Esophagus muscularis mucosa (tissue), 4 donors: ENCODE data around the gene ZFAND6. TPM values are rescaled to one million over a fixed set of nuclear protein-coding genes. Genes with fewer than 3 reads are reported as not detected.
A peak's percentile ranks its signal among the peaks of the same experiment; 100 is the strongest.

Experiments
- DNase-seq: peaks from one replicate; pipeline ENCODE4 v3.0.0-alpha.2; 2017; ENCODE audit errors: extremely low spot score
- H3K27ac ChIP-seq, 4 donors: fragments of 200-600 bp; sonication (generic); replicated peaks in 1 of 4; 1 replicate in 3 of 4; 2 replicates in 1 of 4; pipeline ENCODE4 v1.5.1; 2016 to 2019; ENCODE audit warnings: mild to moderate bottlenecking in 1 of 4
- H3K27me3 ChIP-seq, 4 donors: fragments of 200-600 bp; sonication (generic); one replicate each; pipeline versions ENCODE4 v1.5.1 to v1.6.0; 2016 to 2019
- H3K36me3 ChIP-seq, 4 donors: fragments of 200-600 bp; sonication (generic); one replicate each; pipeline ENCODE4 v1.5.1; 2016 to 2019
- H3K4me1 ChIP-seq, 4 donors: fragments of 200-600 bp; sonication (generic); one replicate each; pipeline ENCODE4 v1.5.1; 2016 to 2019
- H3K4me3 ChIP-seq, 4 donors: fragments of 200-600 bp; sonication (generic); 1 replicate in 2 of 4; 2 replicates in 2 of 4; pipeline ENCODE4 v1.5.1; 2016 to 2019; ENCODE audit warnings: mild to moderate bottlenecking in 4 of 4, moderate library complexity in 1 of 4
- H3K9me3 ChIP-seq, 4 donors: fragments of 200-600 bp; sonication (generic); 1 replicate in 3 of 4; 2 replicates in 1 of 4; pipeline ENCODE4 v1.5.1; 2016 to 2019
- EP300 ChIP-seq: sonication (generic); formaldehyde crosslinking; IDR thresholded peaks from one replicate; pipeline ENCODE4 v1.6.1; 2017; ENCODE audit warnings: antibody characterized with exemption
- POLR2A ChIP-seq: fragments of 450-650 bp; IDR thresholded peaks from one replicate; pipeline ENCODE4 v1.6.1; 2017; ENCODE audit warnings: antibody characterized with exemption, moderate library complexity, mild to moderate bottlenecking, low read depth
- POLR2AphosphoS5 ChIP-seq, 2 donors: sonication (generic); formaldehyde crosslinking; IDR thresholded peaks; one replicate each; pipeline ENCODE4 v1.6.1; 2017; ENCODE audit warnings: antibody characterized with exemption in 2 of 2
- WGBS: methylation state at CpG from one replicate; pipeline ENCODE4 v1.1.5; 2018; 5-methylcytosine and 5-hydroxymethylcytosine counted together
- intact Hi-C: fragments of 100-400 bp; cut with DNase I; formaldehyde crosslinking; loops from one replicate; pipeline ENCODE4 v1.15.1; 2023
- total RNA-seq, 4 donors: library from RNA; depleted of rRNA; stranded (reverse); fragments of >200 nt; gene quantifications; one replicate each; pipeline versions ENCODE4 v1.1.0 to v1.2.1, GENCODE V29; 2016
- TF ChIP-seq, protein P1 (sequence below), 3 experiments: fragments of 200-600 bp in 2 of 3; fragments of 450-650 bp in 1 of 3; sonication (generic) in 2 of 3; IDR thresholded peaks; one replicate each; pipeline ENCODE4 v1.5.1; 2017 to 2019; ENCODE audit warnings: antibody characterized with exemption in 3 of 3, mild to moderate bottlenecking in 2 of 3, moderate library complexity in 1 of 3

ZFAND6 gene
- total RNA-seq, 4 donors from 2014 or later = 80.2 to 134 (median 107) TPM

DNA sequence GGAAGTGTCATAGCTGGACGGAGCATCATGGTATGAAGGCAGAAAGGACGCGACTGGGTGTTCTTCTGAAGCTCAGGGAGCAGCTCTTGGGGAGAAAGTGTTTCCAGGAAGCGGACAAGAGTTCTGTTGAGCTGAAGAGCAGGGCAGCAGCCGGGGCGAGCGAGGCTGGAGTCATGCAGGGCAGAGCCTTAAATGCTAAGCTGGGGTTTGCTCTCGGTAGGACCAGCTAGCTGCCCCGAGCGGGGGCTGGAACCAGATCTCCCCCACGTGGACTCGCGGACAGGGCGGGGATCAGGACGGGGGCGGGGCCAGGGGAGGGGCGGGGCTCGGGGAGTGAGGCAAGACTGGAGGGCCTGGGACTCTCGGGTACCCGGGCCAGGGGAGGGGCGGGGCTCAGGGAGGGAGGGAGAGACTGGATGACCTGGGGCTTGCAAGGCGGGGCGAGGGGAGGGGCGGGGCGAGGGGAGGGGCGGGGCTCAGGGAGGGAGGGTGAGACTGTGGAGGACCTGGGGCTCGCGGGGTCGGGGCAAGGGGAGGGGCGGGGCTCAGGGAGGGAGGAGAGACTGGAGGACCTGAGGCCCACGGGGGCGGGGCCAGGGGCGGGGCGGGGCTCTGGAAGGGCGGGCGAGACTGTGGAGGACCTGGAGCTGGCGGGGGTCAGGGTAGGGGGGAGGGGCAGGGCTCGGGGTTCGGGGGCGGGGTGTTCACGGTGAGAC, 92.9 kb downstream of the ZFAND6 start:
- Histone ChIP-seq H3K9me3 (no peaks in the 10 kb centered on the region), H3K36me3 (no peaks in the 10 kb centered on the region), H3K4me1 (peaks cover 10 to 34% (median 20%) of the 10 kb centered on the region in 4 donors), H3K4me3 (peak overlapping the region; percentile 64 to 89 (median 79)), H3K27me3 (no peaks in the 10 kb centered on the region), H3K27ac (peak overlapping the region; percentile 84 to 86 (median 85))
- TF ChIP-seq EP300 = no peak
- peak; percentile 32 to 43 for TF ChIP-seq POLR2AphosphoS5 (IDR thresholded peaks at IDR 0.05)
- 2% methylated on average over 13 of the region's 41 CpGs for WGBS
- intact Hi-C loops = loop anchor here (2.0 kb wide), 2 partner anchors 94 to 228 kb away; partner anchors contain the start of gene ZFAND6
- DNase-seq = peak; percentile 99

DNA sequence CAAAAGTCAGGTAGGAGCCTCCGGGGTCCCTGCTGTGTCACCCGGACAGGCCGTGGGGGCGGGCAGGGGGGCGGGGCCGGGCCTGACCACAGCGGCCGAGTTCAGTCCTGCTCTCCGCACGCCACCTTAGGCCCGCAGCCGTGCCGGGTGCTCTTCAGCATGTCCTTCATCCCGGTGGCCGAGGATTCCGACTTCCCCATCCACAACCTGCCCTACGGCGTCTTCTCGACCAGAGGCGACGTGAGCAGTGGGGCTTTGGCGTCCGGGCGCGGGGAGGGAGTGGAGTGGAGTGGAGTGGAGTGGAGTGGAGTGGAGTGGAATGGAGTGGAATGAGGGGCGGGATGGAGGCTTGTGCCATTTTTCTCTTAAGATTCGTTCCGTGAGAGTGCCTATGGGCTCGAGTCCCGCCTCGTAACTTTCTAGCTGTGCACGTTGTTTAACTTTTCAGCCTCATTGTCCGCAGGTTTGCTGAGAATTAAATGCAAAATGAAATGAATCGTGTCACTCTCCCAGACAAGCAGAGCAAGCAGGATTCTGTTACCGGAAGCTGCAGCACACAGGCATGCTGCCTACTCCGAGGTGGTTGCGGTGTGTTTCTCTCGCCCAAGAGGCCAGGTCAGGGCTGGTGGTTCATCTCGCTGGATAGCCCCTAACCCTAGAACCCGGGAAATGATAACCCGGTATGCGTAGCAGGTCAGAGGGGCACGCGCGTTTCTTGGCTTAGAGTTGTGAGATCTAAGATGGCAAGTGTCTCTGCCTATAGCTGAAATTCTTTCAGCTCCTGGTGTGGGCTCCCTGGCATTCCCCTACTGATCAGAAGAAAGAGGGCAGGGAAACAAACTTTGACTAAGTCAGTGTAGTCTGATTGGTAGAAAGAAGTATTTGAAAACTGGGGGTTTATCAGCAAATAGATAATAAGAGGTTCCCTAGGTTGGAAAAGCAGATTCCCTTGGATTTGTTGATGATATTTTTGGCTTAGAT, 93.7 kb downstream of the ZFAND6 start, which contains the start of gene FAH:
Gene FAH (plus strand): TSS at position 104 of the 981 bp plus-strand sequence. CDS start 56 bp downstream, at position 160.
- TF ChIP-seq, protein P1, sequence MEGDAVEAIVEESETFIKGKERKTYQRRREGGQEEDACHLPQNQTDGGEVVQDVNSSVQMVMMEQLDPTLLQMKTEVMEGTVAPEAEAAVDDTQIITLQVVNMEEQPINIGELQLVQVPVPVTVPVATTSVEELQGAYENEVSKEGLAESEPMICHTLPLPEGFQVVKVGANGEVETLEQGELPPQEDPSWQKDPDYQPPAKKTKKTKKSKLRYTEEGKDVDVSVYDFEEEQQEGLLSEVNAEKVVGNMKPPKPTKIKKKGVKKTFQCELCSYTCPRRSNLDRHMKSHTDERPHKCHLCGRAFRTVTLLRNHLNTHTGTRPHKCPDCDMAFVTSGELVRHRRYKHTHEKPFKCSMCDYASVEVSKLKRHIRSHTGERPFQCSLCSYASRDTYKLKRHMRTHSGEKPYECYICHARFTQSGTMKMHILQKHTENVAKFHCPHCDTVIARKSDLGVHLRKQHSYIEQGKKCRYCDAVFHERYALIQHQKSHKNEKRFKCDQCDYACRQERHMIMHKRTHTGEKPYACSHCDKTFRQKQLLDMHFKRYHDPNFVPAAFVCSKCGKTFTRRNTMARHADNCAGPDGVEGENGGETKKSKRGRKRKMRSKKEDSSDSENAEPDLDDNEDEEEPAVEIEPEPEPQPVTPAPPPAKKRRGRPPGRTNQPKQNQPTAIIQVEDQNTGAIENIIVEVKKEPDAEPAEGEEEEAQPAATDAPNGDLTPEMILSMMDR (IDR thresholded peaks at IDR 0.05) = no peak
- TF ChIP-seq EP300 (no peak), POLR2A (peak; percentile 15), POLR2AphosphoS5 (IDR thresholded peaks at IDR 0.05) (peak in 1 of 2 donors; percentile 51)
- intact Hi-C loops = loop anchor here (2.0 kb wide), 2 partner anchors 94 to 228 kb away; partner anchors contain the start of gene ZFAND6
- Histone ChIP-seq H3K27ac (peak within 1 kb of the TSS; percentile 84 to 86 (median 85)), H3K27me3 (no peaks in the 10 kb centered on the region), H3K36me3 (peaks cover 0 to 5% (median 2%) of the 10 kb centered on the region in 4 donors), H3K9me3 (no peaks in the 10 kb centered on the region), H3K4me3 (peak within 1 kb of the TSS; percentile 64 to 89 (median 79)), H3K4me1 (peaks cover 10 to 34% (median 20%) of the 10 kb centered on the region in 4 donors)
- WGBS = under 1% methylated on average over 37 of the region's 45 CpGs
- no peak for DNase-seq

DNA sequence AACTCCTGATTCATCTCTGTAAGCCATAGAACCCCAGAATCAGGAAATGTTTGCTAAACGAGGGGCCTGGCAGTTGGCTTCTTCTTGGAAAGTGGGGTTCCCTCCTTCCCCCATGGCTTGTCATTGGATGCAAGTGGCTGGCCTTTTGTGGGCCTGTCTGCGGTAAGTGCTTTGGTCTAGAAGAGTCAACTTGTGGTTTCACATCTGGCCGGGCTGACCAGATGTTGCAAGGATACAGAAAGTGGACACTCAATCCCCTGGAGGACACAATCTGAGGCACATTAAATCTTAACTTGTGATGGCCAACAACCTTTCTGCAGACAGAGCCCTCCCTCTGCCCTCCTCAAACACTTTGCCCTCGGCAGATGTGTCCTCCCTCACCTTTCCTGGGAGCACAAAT, 94.4 kb downstream of the ZFAND6 start:
- WGBS = 70% methylated on average over 3 of the region's 4 CpGs
- Histone ChIP-seq H3K27ac (peak overlapping the region in 3 of 4 donors; percentile 84 to 86 (median 86)), H3K27me3 (no peaks in the 10 kb centered on the region), H3K9me3 (no peaks in the 10 kb centered on the region), H3K4me1 (peaks cover 10 to 34% (median 20%) of the 10 kb centered on the region in 4 donors), H3K36me3 (peaks cover 0 to 12% (median 7%) of the 10 kb centered on the region in 4 donors), H3K4me3 (peak overlapping the region in 3 of 4 donors; percentile 75 to 89 (median 83))
- intact Hi-C loops = loop anchor here (2.0 kb wide), 2 partner anchors 95 to 229 kb away; partner anchors contain the start of gene ZFAND6
- no peak for DNase-seq
- TF ChIP-seq EP300 (no peak), POLR2A (no peak), POLR2AphosphoS5 (IDR thresholded peaks at IDR 0.05) (no peak)
- TF ChIP-seq, protein P1 (IDR thresholded peaks at IDR 0.05) = no peak

DNA sequence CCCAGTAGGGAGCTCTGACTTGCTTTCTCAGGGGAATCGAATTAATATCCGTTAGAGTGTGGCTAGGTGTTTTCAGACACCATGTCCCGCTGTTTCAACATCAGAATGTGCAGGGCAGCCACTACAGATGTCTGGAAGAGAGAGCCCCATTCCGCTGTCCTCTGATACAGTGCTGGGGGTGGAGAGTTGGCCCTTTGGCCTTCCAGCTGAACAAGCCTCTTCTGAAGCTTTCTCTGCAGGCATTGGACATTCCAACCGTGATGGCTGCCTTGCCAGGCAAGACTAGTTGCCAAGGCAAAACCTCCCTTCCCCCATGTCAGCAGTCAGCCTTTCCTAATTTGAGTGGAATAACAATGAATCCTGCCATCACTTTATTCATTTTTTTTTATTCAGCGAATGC, 94.9 kb downstream of the ZFAND6 start:
- H3K27ac ChIP-seq = no peak overlapping the region
- peaks cover 10 to 34% (median 20%) of the 10 kb centered on the region in 4 donors for H3K4me1 ChIP-seq
- intact Hi-C loops = no loop called here
- H3K36me3 ChIP-seq = peaks cover 0 to 14% (median 11%) of the 10 kb centered on the region in 4 donors
- 82% methylated on average over 5 of the region's 6 CpGs for WGBS
- no peak overlapping the region for H3K4me3 ChIP-seq
- TF ChIP-seq POLR2AphosphoS5 (IDR thresholded peaks at IDR 0.05) (no peak), POLR2A (no peak)
- TF ChIP-seq, protein P1 (IDR thresholded peaks at IDR 0.05) = no peak
- H3K9me3 ChIP-seq = no peaks in the 10 kb centered on the region
- DNase-seq = no peak
- H3K27me3 ChIP-seq = no peaks in the 10 kb centered on the region
